Activated naive CD8-positive, alpha-beta T cell treated with anti-CD3 and anti-CD28 coated beads, Interleukin-2, amount 10 ng/mL, durations not matched to agents 7 days and 5 days (primary cell): ENCODE data around the gene ZNF431. TPM values are rescaled to one million over a fixed set of nuclear protein-coding genes. Genes with fewer than 3 reads are reported as not detected.
"Not testable (repeated sequence)": the region's sequence is repeated elsewhere in the genome, so short reads cannot be mapped to it uniquely, and the experiment has no call there.

Experiments used
- ATAC-seq: fragments of 150-1000 bp; cut with Tn5 transposase; one replicate; pipeline ENCODE4 v1.10.0; 2021; ENCODE audit warnings: low read depth, moderate library complexity
- POLR2A ChIA-PET: fragments of 350-600 bp; sonication (Branson Sonifier 250); formaldehyde crosslinking; loops from one replicate; lab custom pipeline; 2021; ENCODE audit warnings: antibody characterized with exemption; lab: Charles Lee
- DNase-seq: peaks from one replicate; pipeline ENCODE4 v3.0.0; 2021
- H3K27ac Mint-ChIP-seq: one replicate; pipeline ENCODE4 v1.8.0; 2022; ENCODE audit warnings: mild to moderate bottlenecking, mixed read lengths
- H3K27me3 Mint-ChIP-seq: one replicate; pipeline ENCODE4 v1.8.0; 2022; ENCODE audit warnings: mild to moderate bottlenecking, moderate library complexity, mixed read lengths
- H3K36me3 Mint-ChIP-seq: one replicate; pipeline ENCODE4 v1.8.0; 2021; ENCODE audit warnings: mild to moderate bottlenecking, mixed read lengths
- H3K4me1 Mint-ChIP-seq: one replicate; pipeline ENCODE4 v1.8.0; 2021; ENCODE audit warnings: mixed read lengths
- H3K4me3 Mint-ChIP-seq: one replicate; pipeline ENCODE4 v1.8.0; 2022; ENCODE audit warnings: mild to moderate bottlenecking, moderate library complexity, mixed read lengths
- H3K9me3 Mint-ChIP-seq: one replicate; pipeline ENCODE4 v1.8.0; 2021; ENCODE audit warnings: mixed read lengths
- total RNA-seq, 2 experiments: library from RNA; stranded (reverse); gene quantifications; one replicate each; pipeline ENCODE4 v1.2.3, GENCODE V29; 2021

Gene ZNF431
- total RNA-seq, 2 experiments from 2014 or later = 21.5 to 28.2 TPM

DNA sequence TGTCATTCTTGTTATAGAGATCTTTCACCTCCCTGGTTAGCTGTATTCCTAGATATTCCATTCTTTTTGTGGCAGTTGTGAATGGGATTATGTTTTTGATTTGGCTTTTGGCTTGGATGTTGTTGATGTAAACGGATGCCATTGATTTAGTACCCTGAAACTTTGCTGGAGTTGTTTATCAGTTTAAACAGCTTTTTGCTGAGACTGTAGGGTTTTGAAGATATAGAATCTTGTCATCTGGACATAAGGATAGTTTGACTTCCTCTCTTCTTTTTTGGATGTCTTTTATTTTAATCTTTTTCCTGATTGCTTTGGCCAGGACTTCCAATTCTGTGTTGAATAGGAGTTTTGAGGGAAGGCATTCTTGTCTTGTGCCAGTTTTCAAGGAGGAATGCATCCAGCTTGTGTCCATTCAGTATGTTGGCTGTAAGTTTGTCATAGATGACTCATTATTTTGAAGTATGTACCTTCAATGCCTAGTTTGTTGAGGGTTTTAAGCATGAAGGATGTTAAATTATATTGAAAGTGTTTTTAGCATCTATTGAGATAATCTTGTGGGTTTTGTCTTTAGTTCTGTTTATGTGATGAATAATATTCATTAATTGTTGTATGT is 16.8 kb downstream of the ZNF431 start:
- no peak overlapping the region for H3K27ac Mint-ChIP-seq
- ATAC-seq (no peak), DNase-seq (no peak)
- POLR2A ChIA-PET = no interaction called here
- no peaks in the 10 kb centered on the region for H3K27me3 Mint-ChIP-seq
- H3K36me3 Mint-ChIP-seq = peaks cover 77% of the 10 kb centered on the region
- no peak overlapping the region for H3K4me3 Mint-ChIP-seq
- H3K9me3 Mint-ChIP-seq = peaks cover 21% of the 10 kb centered on the region
- H3K4me1 Mint-ChIP-seq = peaks cover 1% of the 10 kb centered on the region

DNA sequence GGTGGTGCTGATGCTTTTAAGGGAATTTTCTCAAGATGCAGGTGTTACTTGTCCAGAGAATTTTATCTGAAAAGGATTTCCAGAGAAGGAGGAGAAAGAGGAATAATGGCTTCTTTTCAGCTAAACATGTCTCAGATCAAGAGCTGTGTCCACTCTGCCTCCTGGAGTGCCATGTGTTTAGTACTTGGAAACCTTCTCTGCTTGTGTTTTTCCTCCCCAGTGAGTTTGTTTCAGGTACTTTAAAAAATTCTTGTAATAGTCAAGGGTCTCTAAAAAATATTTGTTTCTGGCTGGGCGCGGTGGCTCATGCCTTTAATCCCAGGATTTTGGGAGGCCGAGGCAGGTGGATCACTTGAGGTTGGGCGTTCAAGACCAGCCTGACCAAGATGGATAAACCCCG is 22.7 kb downstream of the ZNF431 start:
- DNase-seq = no peak
- Mint-ChIP-seq H3K27me3 (no peaks in the 10 kb centered on the region), H3K4me1 (peaks cover 1% of the 10 kb centered on the region), H3K36me3 (peaks cover 79% of the 10 kb centered on the region), H3K9me3 (peaks cover 8% of the 10 kb centered on the region), H3K27ac (no peak overlapping the region), H3K4me3 (no peak overlapping the region)
- POLR2A ChIA-PET = interaction anchor here (0.7 kb wide), 1 partner anchor 271 kb away, joined by 3 read pairs; no protein-coding TSS in a partner anchor
- ATAC-seq = no peak

DNA sequence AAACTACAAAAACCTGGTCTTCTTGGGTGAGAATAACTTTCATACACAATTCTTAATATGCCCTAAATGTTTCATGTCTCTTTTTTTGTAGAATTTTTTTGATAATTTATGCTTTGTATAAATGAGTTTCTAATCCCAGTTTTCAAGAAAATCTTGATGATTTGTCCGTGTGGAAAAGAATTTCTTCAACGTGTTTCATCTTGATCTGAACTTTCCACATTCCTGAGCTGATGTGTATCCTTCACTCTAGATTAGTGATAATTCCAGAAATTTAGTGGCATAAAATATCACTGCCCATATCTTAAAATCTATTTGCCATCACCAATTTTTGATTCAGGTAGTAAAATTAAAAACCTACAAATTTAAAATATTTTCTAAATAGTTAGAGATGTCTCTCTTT is 24.6 kb downstream of the ZNF431 start:
- Mint-ChIP-seq H3K27ac (no peak overlapping the region), H3K4me1 (peaks cover 3% of the 10 kb centered on the region), H3K9me3 (peaks cover 9% of the 10 kb centered on the region), H3K36me3 (peaks cover 79% of the 10 kb centered on the region), H3K27me3 (no peaks in the 10 kb centered on the region), H3K4me3 (no peak overlapping the region)
- ATAC-seq (no peak), DNase-seq (no peak)
- POLR2A ChIA-PET = no interaction called here

DNA sequence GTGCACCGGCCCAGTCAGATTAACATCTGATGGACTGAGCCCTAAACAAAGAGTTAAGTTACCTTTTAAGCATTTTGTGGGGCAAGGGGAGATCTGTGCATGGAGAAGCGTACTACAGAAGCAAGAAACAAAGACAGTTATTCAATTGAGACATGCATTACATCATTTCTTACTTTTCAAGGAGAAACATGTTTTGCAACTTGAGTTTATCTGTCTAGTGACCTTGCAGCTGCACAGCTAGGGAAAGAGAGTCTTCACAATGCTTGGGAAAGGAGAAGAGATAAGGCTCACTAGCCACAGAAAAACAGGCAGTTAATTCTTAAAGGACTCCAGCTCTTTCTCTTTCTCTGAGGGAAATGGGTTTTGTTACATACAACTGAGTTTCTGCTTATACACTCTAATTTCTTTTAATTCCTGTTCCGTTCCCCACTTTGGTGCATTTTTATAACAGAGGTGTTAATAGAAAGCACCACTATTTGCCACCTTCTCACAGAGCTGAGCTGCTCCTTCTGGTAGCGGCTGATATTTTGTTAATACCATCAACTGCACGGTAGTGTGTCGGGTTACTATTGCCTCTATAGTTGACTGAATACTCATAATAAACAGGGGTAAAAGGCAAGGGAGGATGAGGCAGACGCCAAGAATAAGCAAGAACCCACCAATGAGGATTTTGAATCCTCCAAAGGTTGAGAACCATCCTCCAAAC is 55.9 kb downstream of the ZNF431 start:
- Mint-ChIP-seq H3K36me3 (no peaks in the 10 kb centered on the region), H3K4me1 (no peaks in the 10 kb centered on the region), H3K9me3 (peaks cover 3% of the 10 kb centered on the region), H3K27ac (no peak overlapping the region), H3K4me3 (no peak overlapping the region), H3K27me3 (no peaks in the 10 kb centered on the region)
- ATAC-seq = no peak
- DNase-seq = no peak
- POLR2A ChIA-PET = no interaction called here

DNA sequence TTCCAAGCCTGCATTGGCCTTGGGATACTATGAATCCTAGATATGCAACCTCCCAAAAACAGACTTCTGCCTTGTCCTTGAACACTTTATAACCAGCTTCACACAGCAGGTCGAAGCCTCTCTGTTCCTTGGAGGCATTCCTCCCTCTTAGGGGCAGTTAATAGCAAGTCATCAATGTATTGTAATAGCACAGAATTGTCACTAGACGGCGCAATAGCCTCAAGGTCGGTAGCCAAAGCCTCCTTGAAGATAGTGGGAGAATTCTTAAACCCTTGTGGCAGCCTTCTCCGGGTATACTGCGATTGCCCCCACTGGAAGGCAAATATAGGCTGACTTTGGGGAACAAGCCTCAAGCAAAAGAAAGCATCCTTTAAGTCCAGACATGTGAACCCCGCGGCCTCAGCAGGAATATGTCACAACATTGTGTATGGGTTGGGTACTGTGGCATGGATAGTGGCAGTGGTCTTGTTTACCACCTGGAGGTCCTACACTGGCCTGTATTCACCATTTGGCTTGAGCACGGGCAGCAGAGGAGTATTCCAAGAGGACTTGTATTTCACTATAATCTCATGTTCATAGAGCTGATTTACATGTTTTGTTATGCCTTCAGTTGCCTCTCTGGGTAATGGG is 61.1 kb downstream of the ZNF431 start:
- H3K27me3 Mint-ChIP-seq = no peaks in the 10 kb centered on the region
- H3K9me3 Mint-ChIP-seq = peaks cover 12% of the 10 kb centered on the region
- no peaks in the 10 kb centered on the region for H3K36me3 Mint-ChIP-seq
- DNase-seq (no peak), ATAC-seq (no peak)
- H3K27ac Mint-ChIP-seq = no peak overlapping the region
- no peak overlapping the region for H3K4me3 Mint-ChIP-seq
- peaks cover 5% of the 10 kb centered on the region for H3K4me1 Mint-ChIP-seq
- POLR2A ChIA-PET = no interaction called here

DNA sequence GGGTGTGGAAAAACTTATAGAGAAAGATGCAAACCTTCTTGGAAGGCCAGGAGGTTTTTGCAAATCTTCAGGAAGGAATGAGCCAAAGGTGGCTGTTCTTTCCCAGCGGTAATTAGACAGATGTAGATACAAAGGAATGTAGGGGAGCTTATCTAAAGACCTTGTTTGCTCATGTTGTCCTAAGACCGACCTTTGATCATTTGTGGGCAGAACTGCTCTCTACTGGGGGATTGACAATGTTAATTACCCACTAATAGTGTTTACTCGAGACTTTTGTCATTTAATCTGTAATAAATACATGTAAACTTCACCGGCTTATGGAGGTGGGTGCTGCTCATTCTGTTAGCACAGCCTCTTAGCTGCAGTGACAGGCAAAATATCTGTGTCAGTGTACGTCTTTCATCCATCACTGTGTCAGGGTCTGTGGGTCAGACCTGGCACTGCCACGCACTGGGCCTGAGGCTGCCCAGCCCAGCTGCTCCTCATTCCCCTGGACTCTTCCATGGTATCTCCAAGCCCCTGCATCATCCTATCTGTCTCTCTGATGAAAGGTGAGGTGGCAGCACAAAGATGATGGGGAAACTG is 68.3 kb downstream of the ZNF431 start:
- DNase-seq (no peak), ATAC-seq (no peak)
- Mint-ChIP-seq H3K27ac (no peak overlapping the region), H3K4me3 (no peak overlapping the region), H3K9me3 (peaks cover 12% of the 10 kb centered on the region), H3K36me3 (no peaks in the 10 kb centered on the region), H3K27me3 (no peaks in the 10 kb centered on the region), H3K4me1 (peaks cover 5% of the 10 kb centered on the region)
- POLR2A ChIA-PET = no interaction called here

DNA sequence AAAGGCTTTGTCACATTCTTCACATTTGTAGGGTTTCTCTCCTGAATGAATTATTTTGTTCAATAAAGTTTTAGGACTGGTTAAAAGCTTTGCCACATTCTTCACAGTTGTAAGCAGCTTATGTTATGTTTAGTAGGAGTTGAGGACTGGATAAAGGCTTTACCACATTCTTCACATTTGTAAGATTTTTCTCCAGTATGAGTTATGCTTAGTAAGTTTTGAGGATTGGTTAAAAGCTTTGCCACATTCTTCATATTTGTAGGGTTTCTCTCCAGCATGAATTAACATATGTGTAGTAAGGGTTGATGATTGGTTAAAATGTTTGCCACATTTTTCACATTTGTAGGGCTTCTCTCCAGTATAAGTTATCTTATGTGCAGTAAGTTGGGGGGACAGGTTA is 79.9 kb downstream of the ZNF431 start:
- no peak overlapping the region for H3K27ac Mint-ChIP-seq
- ATAC-seq = no peak
- H3K36me3 Mint-ChIP-seq = no peaks in the 10 kb centered on the region
- H3K27me3 Mint-ChIP-seq = peaks cover 3% of the 10 kb centered on the region
- no peak overlapping the region for H3K4me3 Mint-ChIP-seq
- H3K9me3 Mint-ChIP-seq = peaks cover 4% of the 10 kb centered on the region
- DNase-seq = no peak
- POLR2A ChIA-PET = no interaction called here
- H3K4me1 Mint-ChIP-seq = no peaks in the 10 kb centered on the region

DNA sequence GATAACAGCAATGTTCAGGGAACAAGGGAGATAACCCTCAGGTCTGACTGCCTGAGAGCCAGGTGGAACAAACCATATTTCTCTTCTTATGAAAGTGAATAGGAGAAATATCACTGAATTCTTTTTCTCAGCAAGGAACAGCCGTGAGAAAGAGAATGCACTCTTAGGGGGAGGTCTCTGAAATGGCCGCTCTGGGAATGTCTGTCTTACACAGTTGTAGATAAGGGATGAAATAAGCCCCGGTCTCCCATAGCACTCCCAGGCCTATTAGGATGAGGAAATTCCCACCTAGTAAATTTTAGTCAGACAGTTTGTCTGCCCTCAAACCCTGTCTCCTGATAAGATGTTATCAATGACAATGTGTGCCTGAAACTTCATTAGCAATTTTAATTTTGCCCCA is 88.1 kb downstream of the ZNF431 start:
- ATAC-seq, DNase-seq, H3K4me3 Mint-ChIP-seq, POLR2A ChIA-PET, H3K36me3 Mint-ChIP-seq, H3K4me1 Mint-ChIP-seq, H3K27me3 Mint-ChIP-seq, H3K27ac Mint-ChIP-seq: not testable (repeated sequence)
- H3K9me3 Mint-ChIP-seq = peaks cover 25% of the 10 kb centered on the region

DNA sequence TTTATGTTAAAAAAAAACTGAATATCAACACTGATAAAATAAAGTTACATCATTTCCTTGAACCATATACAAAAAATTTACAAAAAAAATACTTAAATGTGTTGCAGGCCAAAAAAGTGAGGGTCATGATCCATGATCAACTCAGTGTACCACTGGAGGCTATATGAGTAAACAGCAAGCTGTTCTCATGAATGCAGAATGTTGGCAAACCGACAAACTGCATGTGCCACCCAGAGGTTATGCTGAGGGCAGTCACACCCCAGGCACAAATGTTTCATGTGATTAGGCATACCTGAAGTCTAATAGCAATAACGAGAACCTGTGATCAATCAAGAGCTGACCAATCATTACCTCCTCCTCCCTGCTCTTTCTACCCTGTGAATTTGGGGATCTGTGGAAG is 91.9 kb downstream of the ZNF431 start:
- H3K4me3 Mint-ChIP-seq = no peak overlapping the region
- ATAC-seq (no peak), DNase-seq (no peak)
- peaks cover 28% of the 10 kb centered on the region for H3K9me3 Mint-ChIP-seq
- H3K36me3 Mint-ChIP-seq = no peaks in the 10 kb centered on the region
- no peaks in the 10 kb centered on the region for H3K4me1 Mint-ChIP-seq
- POLR2A ChIA-PET = no interaction called here
- peaks cover 2% of the 10 kb centered on the region for H3K27me3 Mint-ChIP-seq
- no peak overlapping the region for H3K27ac Mint-ChIP-seq

DNA sequence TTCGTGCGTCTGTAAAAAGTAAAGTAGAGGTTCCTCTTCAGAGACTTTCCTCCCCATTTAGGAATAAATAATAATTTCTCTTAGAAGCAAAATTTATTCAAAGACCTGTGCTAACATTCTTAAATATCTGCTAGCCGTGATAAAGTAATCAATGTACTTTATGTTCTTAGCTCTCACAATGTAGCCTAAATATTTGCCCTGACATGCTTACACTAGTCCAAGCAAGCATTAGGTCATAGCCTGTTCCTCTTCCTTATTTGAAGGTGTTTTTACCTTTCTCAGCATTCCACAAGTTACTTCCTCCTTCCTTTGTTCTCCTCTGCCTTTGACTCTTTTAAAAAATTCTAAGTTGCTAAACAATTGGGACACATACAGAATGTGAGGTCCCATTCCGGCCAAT is 94.9 kb downstream of the ZNF431 start:
- POLR2A ChIA-PET, H3K36me3 Mint-ChIP-seq, DNase-seq, H3K4me3 Mint-ChIP-seq, H3K27me3 Mint-ChIP-seq, ATAC-seq, H3K4me1 Mint-ChIP-seq, H3K27ac Mint-ChIP-seq: not testable (repeated sequence)
- peaks cover 14% of the 10 kb centered on the region for H3K9me3 Mint-ChIP-seq

DNA sequence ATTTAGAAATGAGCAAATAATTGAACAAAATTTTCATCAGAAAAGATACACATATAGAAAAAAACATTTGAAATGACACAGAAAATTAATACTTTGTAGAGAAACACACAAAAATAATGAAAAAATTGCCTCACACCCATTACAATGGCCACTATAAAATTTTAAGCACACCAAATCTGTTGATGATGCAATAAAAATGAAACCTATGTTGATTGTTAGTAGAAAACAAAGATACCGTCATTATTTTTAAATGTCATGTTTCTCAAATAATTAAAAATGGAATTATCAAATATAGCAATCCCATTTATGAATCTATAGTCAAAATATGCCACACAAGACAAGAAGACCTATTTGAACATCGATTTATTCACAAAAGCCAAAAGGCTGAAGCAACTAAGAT is 96.8 kb downstream of the ZNF431 start:
- no peak overlapping the region for H3K27ac Mint-ChIP-seq
- no peaks in the 10 kb centered on the region for H3K36me3 Mint-ChIP-seq
- H3K27me3 Mint-ChIP-seq = peaks cover 2% of the 10 kb centered on the region
- POLR2A ChIA-PET = no interaction called here
- peaks cover 10% of the 10 kb centered on the region for H3K9me3 Mint-ChIP-seq
- ATAC-seq = no peak
- H3K4me3 Mint-ChIP-seq = no peak overlapping the region
- no peak for DNase-seq
- H3K4me1 Mint-ChIP-seq = no peaks in the 10 kb centered on the region
